Measurements from ENCODE around the gene GAB4. TPM values are rescaled to one million over a fixed set of nuclear protein-coding genes. Genes with fewer than 3 reads are reported as not detected.
A peak's percentile ranks its signal among the peaks of the same experiment; 100 is the strongest.
"Not testable (repeated sequence)": the region's sequence is repeated elsewhere in the genome, so short reads cannot be mapped to it uniquely, and the experiment has no call there.

GAB4 gene
- polyA plus RNA-seq, 2 of the 4 experiments (the other 2 are of a cell fraction): not detected

DNA sequence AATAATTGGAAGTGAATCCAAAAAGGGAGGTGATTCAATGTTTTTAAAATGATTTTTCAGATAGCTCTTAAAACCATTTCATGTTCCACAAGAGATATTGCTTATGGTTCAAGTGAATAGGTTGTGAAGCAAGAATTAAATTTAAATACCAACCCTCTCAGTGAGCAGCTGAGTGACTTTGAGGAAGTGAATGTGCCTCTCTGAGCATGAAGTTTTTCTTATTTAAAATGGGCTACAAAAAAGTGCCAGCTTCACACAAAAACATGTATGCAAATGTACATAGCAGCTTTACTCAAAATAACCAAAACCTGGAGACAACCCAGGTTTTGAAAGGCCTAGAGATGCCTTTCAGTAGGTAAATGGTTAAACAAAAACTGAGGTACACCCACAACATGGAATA lies 35.5 kb upstream of the GAB4 start:
- ATAC-seq (no peak), FAIRE-seq (no peak), DNase-seq (ENCODE audit: low read depth in 1 of 2, low spot score in 1 of 2) (no peak)
- Histone ChIP-seq H3K4me3 (no peak overlapping the region), H3K4me1 (peaks cover 8% of the 10 kb centered on the region; the same call in 2 of the 3 replicates), H3K4me2 (no peak overlapping the region), H3K27ac (no peak overlapping the region), H3K9me3 (no peaks in the 10 kb centered on the region)
- CTCF ChIA-PET: interaction anchor here (3.4 kb wide), 1 partner anchor 14 kb away, joined by 13 read pairs; no protein-coding TSS in a partner anchor
- TF ChIP-seq ZSCAN20 (CRISPR knock-in tag; IDR thresholded peaks at IDR 0.05): no peak
- no peak for TF ChIP-seq RFX5 (IDR thresholded peaks at IDR 0.05)
- TF ChIP-seq SREBF2 (IDR thresholded peaks at IDR 0.05): no peak
- TF ChIP-seq RARB (CRISPR knock-in tag; IDR thresholded peaks at IDR 0.05): no peak
- no peak for TF ChIP-seq NR3C1 (IDR thresholded peaks at IDR 0.05)
- POLR2A ChIA-PET: no interaction called here

DNA sequence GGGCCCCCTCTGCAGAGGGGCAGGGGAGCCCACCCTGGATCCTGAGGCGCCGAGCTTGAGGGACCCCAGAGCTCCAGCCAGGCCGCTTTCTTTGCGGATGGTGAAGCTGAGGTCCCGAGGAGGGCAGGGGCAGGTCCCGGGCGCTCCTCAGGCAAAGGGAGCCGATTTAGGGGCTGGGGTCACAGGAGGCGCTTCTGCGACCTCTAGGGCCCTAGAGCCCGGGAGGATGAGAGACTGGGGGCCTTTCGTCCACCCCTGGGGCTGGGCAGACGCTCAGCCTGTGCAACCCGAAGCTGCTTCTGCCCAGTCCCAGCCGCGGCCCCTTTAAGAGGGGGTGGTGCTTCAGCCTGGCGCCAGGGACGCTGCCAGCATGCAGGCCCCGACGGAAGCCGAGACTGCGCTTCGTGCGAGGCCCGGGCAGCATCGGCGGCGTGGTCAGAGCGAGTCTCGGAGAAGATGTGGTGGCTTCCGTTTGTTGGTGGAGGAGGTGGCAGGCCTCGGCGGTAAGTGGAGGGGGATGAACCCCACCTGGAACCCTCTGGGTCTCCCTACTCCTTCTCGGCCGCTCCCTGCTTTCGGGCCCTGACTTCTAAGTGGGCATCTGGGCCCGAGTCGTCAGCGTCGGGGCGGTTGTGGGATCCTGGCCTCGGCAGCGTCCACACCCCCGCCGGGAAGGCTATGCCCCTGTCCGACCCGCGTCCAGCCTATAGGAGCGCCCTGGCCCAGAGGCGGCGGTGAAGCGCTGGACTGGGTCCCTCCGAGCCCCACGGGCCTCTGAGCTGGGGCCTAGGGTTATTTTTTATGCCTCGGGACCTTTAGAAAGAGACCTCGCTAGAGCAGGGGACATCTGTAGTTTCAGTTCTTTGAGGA lies 29.1 kb upstream of the GAB4 start:
- CTCF ChIA-PET, H3K4me1 ChIP-seq, POLR2A ChIA-PET, H3K9me3 ChIP-seq: not testable (repeated sequence)
- DNase-seq (ENCODE audit: low read depth in 1 of 2, low spot score in 1 of 2) (peak; percentile 2 to 70), FAIRE-seq (peak; percentile 90), ATAC-seq (peak; percentile 100)
- peak overlapping the region; percentile 77 for H3K4me2 ChIP-seq
- WGBS (ENCODE audit: missing lambda C conversion rate): 0% methylated on average over 2 of the region's 56 CpGs
- peak overlapping the region; percentile 81 to 91 for H3K27ac ChIP-seq
- TF ChIP-seq, protein P1, sequence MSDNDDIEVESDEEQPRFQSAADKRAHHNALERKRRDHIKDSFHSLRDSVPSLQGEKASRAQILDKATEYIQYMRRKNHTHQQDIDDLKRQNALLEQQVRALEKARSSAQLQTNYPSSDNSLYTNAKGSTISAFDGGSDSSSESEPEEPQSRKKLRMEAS (IDR thresholded peaks at IDR 0.05): peak; percentile 13; the same call in 1 of the 2 replicates
- peak overlapping the region; percentile 70 for H3K4me3 ChIP-seq

DNA sequence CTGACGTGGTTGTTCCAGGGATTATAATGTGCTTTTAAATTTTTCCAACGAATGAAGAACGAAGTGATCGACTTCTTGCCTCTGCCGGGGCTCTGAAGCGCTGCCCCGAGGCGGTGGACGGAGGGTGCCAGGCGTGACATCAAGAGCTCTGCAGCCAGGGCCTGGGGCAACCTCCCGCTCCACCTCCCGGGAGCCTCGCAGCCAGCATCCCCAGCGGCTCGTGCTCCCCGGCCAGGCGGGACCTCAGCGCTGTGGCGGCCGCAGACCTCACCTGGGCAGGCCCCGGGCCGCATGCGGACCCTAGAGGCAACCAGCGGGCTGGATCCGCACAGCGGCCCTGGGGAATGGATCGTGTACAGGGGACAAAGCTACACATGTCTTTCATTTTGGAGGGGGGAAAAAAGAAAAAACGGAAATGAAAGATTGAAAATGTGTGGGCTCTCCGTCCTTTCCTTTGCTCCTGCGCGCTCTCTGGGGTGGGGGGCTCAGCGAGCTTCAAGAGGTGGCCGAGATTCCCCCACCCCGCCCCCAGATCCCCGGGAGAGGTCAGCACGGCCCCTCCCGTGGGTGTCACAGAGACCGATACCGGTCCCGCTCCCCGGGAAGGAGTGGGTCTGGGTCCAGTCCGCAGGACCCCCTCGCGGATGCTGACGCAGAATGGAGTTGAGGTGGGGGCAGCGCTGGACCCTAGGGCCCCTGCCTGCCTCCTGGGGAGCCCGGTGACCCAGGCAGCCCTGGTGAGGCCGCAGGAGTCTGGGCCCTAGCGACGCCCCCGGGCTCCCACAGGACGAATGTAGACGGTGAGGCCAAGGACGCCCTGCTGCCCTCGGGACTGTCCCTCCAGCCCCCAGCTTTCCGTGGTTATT lies 28.2 kb upstream of the GAB4 start:
- POLR2A ChIA-PET; FAIRE-seq; H3K9me3 ChIP-seq; DNase-seq (ENCODE audit: low read depth in 1 of 2, low spot score in 1 of 2); H3K4me1 ChIP-seq: not testable (repeated sequence)
- CTCF ChIA-PET: interaction anchor here (1.0 kb wide), 1 partner anchor 22 kb away, joined by 4 read pairs; no protein-coding TSS in a partner anchor
- Histone ChIP-seq H3K27ac (peak overlapping the region; percentile 59 to 82), H3K4me2 (peak overlapping the region; percentile 62), H3K4me3 (peak overlapping the region; percentile 70)
- ATAC-seq: peak; percentile 54 to 57
- 72% methylated on average over 25 of the region's 56 CpGs for WGBS (ENCODE audit: missing lambda C conversion rate)

DNA sequence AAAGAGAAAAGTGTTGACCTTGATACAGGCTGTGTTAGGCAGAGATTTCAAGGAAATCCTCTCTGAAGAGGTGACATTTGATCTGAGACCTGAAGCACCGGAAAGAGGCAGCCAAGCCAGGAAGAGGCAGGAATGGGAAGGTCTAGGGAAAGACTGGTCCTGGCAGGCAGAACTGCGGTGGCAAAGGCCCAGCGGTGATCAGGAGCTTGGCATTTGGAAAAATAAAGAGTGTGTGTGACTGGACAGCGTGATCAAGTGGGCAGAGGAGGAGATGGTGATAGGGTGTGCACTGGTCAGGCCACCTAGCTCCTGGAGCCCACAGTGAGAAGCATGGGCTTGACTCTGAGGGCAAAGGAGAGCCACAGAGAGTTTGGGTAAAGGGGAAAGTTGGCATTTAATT lies 27.2 kb upstream of the GAB4 start:
- CTCF ChIA-PET: interaction anchor here (1.0 kb wide), 1 partner anchor 23 kb away, joined by 4 read pairs; no protein-coding TSS in a partner anchor
- no peak overlapping the region for H3K4me3 ChIP-seq
- H3K4me2 ChIP-seq: no peak overlapping the region
- no peak overlapping the region for H3K27ac ChIP-seq
- no peak for ATAC-seq
- TF ChIP-seq HEYL (CRISPR knock-in tag; IDR thresholded peaks at IDR 0.05) (no peak), FOSL2 (IDR thresholded peaks at IDR 0.05) (no peak), FOSL2 (CRISPR knock-in tag; IDR thresholded peaks at IDR 0.05) (no peak), CBX2 (IDR thresholded peaks at IDR 0.05; ENCODE audit: borderline replicate concordance, low read depth) (no peak), RFX5 (IDR thresholded peaks at IDR 0.05) (no peak)
- TF ChIP-seq, protein P2, sequence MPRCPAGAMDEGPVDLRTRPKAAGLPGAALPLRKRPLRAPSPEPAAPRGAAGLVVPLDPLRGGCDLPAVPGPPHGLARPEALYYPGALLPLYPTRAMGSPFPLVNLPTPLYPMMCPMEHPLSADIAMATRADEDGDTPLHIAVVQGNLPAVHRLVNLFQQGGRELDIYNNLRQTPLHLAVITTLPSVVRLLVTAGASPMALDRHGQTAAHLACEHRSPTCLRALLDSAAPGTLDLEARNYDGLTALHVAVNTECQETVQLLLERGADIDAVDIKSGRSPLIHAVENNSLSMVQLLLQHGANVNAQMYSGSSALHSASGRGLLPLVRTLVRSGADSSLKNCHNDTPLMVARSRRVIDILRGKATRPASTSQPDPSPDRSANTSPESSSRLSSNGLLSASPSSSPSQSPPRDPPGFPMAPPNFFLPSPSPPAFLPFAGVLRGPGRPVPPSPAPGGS (IDR thresholded peaks at IDR 0.05): no peak
- TF ChIP-seq, protein P3, sequence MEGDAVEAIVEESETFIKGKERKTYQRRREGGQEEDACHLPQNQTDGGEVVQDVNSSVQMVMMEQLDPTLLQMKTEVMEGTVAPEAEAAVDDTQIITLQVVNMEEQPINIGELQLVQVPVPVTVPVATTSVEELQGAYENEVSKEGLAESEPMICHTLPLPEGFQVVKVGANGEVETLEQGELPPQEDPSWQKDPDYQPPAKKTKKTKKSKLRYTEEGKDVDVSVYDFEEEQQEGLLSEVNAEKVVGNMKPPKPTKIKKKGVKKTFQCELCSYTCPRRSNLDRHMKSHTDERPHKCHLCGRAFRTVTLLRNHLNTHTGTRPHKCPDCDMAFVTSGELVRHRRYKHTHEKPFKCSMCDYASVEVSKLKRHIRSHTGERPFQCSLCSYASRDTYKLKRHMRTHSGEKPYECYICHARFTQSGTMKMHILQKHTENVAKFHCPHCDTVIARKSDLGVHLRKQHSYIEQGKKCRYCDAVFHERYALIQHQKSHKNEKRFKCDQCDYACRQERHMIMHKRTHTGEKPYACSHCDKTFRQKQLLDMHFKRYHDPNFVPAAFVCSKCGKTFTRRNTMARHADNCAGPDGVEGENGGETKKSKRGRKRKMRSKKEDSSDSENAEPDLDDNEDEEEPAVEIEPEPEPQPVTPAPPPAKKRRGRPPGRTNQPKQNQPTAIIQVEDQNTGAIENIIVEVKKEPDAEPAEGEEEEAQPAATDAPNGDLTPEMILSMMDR (IDR thresholded peaks at IDR 0.05): no peak
- 80% methylated on average over 4 of the region's 4 CpGs for WGBS (ENCODE audit: missing lambda C conversion rate)
- no peak for DNase-seq (ENCODE audit: low read depth in 1 of 2, low spot score in 1 of 2)
- H3K4me1 ChIP-seq: peaks cover 8% of the 10 kb centered on the region; the same call in 2 of the 3 replicates
- POLR2A ChIA-PET: interaction anchor here (0.7 kb wide), 1 partner anchor 28 kb away, joined by 12 read pairs; no protein-coding TSS in a partner anchor
- no peak for FAIRE-seq
- H3K9me3 ChIP-seq: no peaks in the 10 kb centered on the region

All from A549 (cell line).